ENCODE measurements around the gene SEMA3E.
"Not testable (repeated sequence)": the region's sequence is repeated elsewhere in the genome, so short reads cannot be mapped to it uniquely, and the experiment has no call there.

Gene SEMA3E

GRCh38 chr7:83562289-83562688, 86.7 kb downstream of the SEMA3E start:
- Histone ChIP-seq H3K36me3 (ENCODE audit: insufficient read depth, insufficient read length, low read length) (no peaks in the 10 kb centered on the region), H3K9me3 (ENCODE audit: insufficient read depth, low read length) (no peaks in the 10 kb centered on the region), H3K9ac (ENCODE audit: insufficient read length, low read depth) (no peak overlapping the region), H3K27me3 (ENCODE audit: insufficient read depth, insufficient read length) (no peaks in the 10 kb centered on the region), H3K4me1 (ENCODE audit: insufficient read depth, insufficient read length) (no peaks in the 10 kb centered on the region), H3K4me3 (ENCODE audit: insufficient read length, low read depth) (no peak overlapping the region)
- TF ChIP-seq ZNF274 (IDR thresholded peaks at IDR 0.05; ENCODE audit: low read depth, low read length), result no peak
- no peak for TF ChIP-seq YY1 (IDR thresholded peaks at IDR 0.05; ENCODE audit: insufficient read depth, insufficient read length)
- TF ChIP-seq SUZ12 (IDR thresholded peaks at IDR 0.05; ENCODE audit: extremely low read depth, insufficient read depth, insufficient read length), result no peak
- no peak for DNase-seq (ENCODE audit: low read depth, low spot score)

GRCh38 chr7:83559887-83560286, 89.1 kb downstream of the SEMA3E start:
- no peak overlapping the region for H3K4me3 ChIP-seq (ENCODE audit: insufficient read length, low read depth)

GRCh38 chr7:83552556-83552955, 96.4 kb downstream of the SEMA3E start:
- not testable (repeated sequence) for H3K27me3 ChIP-seq (ENCODE audit: insufficient read depth, insufficient read length); DNase-seq (ENCODE audit: low read depth, low spot score); H3K9ac ChIP-seq (ENCODE audit: insufficient read length, low read depth); H3K4me1 ChIP-seq (ENCODE audit: insufficient read depth, insufficient read length); H3K4me3 ChIP-seq (ENCODE audit: insufficient read length, low read depth); H3K36me3 ChIP-seq (ENCODE audit: insufficient read depth, insufficient read length, low read length); H3K9me3 ChIP-seq (ENCODE audit: insufficient read depth, low read length)

More at GRCh38 chr7:83559887-83560286, 89.1 kb downstream of the SEMA3E start:
- Histone ChIP-seq H3K27me3 (ENCODE audit: insufficient read depth, insufficient read length) (no peaks in the 10 kb centered on the region), H3K36me3 (ENCODE audit: insufficient read depth, insufficient read length, low read length) (no peaks in the 10 kb centered on the region), H3K4me1 (ENCODE audit: insufficient read depth, insufficient read length) (no peaks in the 10 kb centered on the region), H3K9me3 (ENCODE audit: insufficient read depth, low read length) (no peaks in the 10 kb centered on the region), H3K9ac (ENCODE audit: insufficient read length, low read depth) (no peak overlapping the region)
- no peak for DNase-seq (ENCODE audit: low read depth, low spot score)
- TF ChIP-seq YY1 (IDR thresholded peaks at IDR 0.05; ENCODE audit: insufficient read depth, insufficient read length) (no peak), ZNF274 (IDR thresholded peaks at IDR 0.05; ENCODE audit: low read depth, low read length) (no peak), SUZ12 (IDR thresholded peaks at IDR 0.05; ENCODE audit: extremely low read depth, insufficient read depth, insufficient read length) (no peak)

GRCh38 chr7:83550100-83550499, 98.8 kb downstream of the SEMA3E start:
- no peaks in the 10 kb centered on the region for H3K4me1 ChIP-seq (ENCODE audit: insufficient read depth, insufficient read length)
- TF ChIP-seq YY1 (IDR thresholded peaks at IDR 0.05; ENCODE audit: insufficient read depth, insufficient read length) (no peak), SUZ12 (IDR thresholded peaks at IDR 0.05; ENCODE audit: extremely low read depth, insufficient read depth, insufficient read length) (no peak), ZNF274 (IDR thresholded peaks at IDR 0.05; ENCODE audit: low read depth, low read length) (no peak)
- no peaks in the 10 kb centered on the region for H3K36me3 ChIP-seq (ENCODE audit: insufficient read depth, insufficient read length, low read length)
- DNase-seq (ENCODE audit: low read depth, low spot score), result no peak
- no peaks in the 10 kb centered on the region for H3K27me3 ChIP-seq (ENCODE audit: insufficient read depth, insufficient read length)
- H3K4me3 ChIP-seq (ENCODE audit: insufficient read length, low read depth), result no peak overlapping the region
- no peak overlapping the region for H3K9ac ChIP-seq (ENCODE audit: insufficient read length, low read depth)
- no peaks in the 10 kb centered on the region for H3K9me3 ChIP-seq (ENCODE audit: insufficient read depth, low read length)

- DNase-seq (ENCODE audit: low read depth, low spot score), result no peak
- no peak overlapping the region for H3K9ac ChIP-seq (ENCODE audit: insufficient read length, low read depth)
- no peak overlapping the region for H3K4me3 ChIP-seq (ENCODE audit: insufficient read length, low read depth)
- no peaks in the 10 kb centered on the region for H3K27me3 ChIP-seq (ENCODE audit: insufficient read depth, insufficient read length)
- H3K9me3 ChIP-seq (ENCODE audit: insufficient read depth, low read length), result no peaks in the 10 kb centered on the region
- TF ChIP-seq ZNF274 (IDR thresholded peaks at IDR 0.05; ENCODE audit: low read depth, low read length), result no peak
- TF ChIP-seq SUZ12 (IDR thresholded peaks at IDR 0.05; ENCODE audit: extremely low read depth, insufficient read depth, insufficient read length), result no peak
- TF ChIP-seq YY1 (IDR thresholded peaks at IDR 0.05; ENCODE audit: insufficient read depth, insufficient read length), result no peak
- no peaks in the 10 kb centered on the region for H3K4me1 ChIP-seq (ENCODE audit: insufficient read depth, insufficient read length)
- H3K36me3 ChIP-seq (ENCODE audit: insufficient read depth, insufficient read length, low read length), result no peaks in the 10 kb centered on the region
These were observed 100.7 kb downstream of the SEMA3E start for GRCh38 chr7:83548250-83548649.

- no peak for DNase-seq (ENCODE audit: low read depth, low spot score)
- Histone ChIP-seq H3K9me3 (ENCODE audit: insufficient read depth, low read length) (no peaks in the 10 kb centered on the region), H3K4me1 (ENCODE audit: insufficient read depth, insufficient read length) (no peaks in the 10 kb centered on the region), H3K36me3 (ENCODE audit: insufficient read depth, insufficient read length, low read length) (no peaks in the 10 kb centered on the region), H3K4me3 (ENCODE audit: insufficient read length, low read depth) (no peak overlapping the region), H3K9ac (ENCODE audit: insufficient read length, low read depth) (no peak overlapping the region), H3K27me3 (ENCODE audit: insufficient read depth, insufficient read length) (no peaks in the 10 kb centered on the region)
- TF ChIP-seq SUZ12 (IDR thresholded peaks at IDR 0.05; ENCODE audit: extremely low read depth, insufficient read depth, insufficient read length) (no peak), ZNF274 (IDR thresholded peaks at IDR 0.05; ENCODE audit: low read depth, low read length) (no peak), YY1 (IDR thresholded peaks at IDR 0.05; ENCODE audit: insufficient read depth, insufficient read length) (no peak)
These were observed 101.4 kb downstream of the SEMA3E start for GRCh38 chr7:83547526-83547925.

- H3K4me3 ChIP-seq (ENCODE audit: insufficient read length, low read depth), result no peak overlapping the region
- no peak overlapping the region for H3K9ac ChIP-seq (ENCODE audit: insufficient read length, low read depth)
- no peaks in the 10 kb centered on the region for H3K4me1 ChIP-seq (ENCODE audit: insufficient read depth, insufficient read length)
- no peaks in the 10 kb centered on the region for H3K9me3 ChIP-seq (ENCODE audit: insufficient read depth, low read length)
- H3K36me3 ChIP-seq (ENCODE audit: insufficient read depth, insufficient read length, low read length), result no peaks in the 10 kb centered on the region
- DNase-seq (ENCODE audit: low read depth, low spot score), result no peak
- no peak for TF ChIP-seq YY1 (IDR thresholded peaks at IDR 0.05; ENCODE audit: insufficient read depth, insufficient read length)
- no peak for TF ChIP-seq ZNF274 (IDR thresholded peaks at IDR 0.05; ENCODE audit: low read depth, low read length)
- TF ChIP-seq SUZ12 (IDR thresholded peaks at IDR 0.05; ENCODE audit: extremely low read depth, insufficient read depth, insufficient read length), result no peak
- no peaks in the 10 kb centered on the region for H3K27me3 ChIP-seq (ENCODE audit: insufficient read depth, insufficient read length)
These were observed 102.4 kb downstream of the SEMA3E start for GRCh38 chr7:83546586-83546985.
